Left renal pelvis (tissue), 4 donors: ENCODE measurements around the gene RRBP1. TPM values are rescaled to one million over a fixed set of nuclear protein-coding genes. Genes with fewer than 3 reads are reported as not detected.

ENCODE experiments used
- DNase-seq, 4 donors: peaks; one replicate each; pipeline ENCODE4 v3.0.0-alpha.2; 2013; ENCODE audit warnings: low read depth in 4 of 4, low spot score in 3 of 4
- polyA plus RNA-seq, 4 donors: library from polyadenylated mRNA; unstranded; fragments of 120-200 nt; gene quantifications; one replicate each; pipeline ENCODE4 v1.2.1, GENCODE V29; 2013; ENCODE audit not compliant: insufficient read length in 4 of 4

RRBP1 gene
- polyA plus RNA-seq, 4 donors = 116 to 208 (median 134) TPM

GRCh38 chr20:17614812-17615644, 67.0 kb downstream of the RRBP1 start:
- DNase-seq = no peak

DNA sequence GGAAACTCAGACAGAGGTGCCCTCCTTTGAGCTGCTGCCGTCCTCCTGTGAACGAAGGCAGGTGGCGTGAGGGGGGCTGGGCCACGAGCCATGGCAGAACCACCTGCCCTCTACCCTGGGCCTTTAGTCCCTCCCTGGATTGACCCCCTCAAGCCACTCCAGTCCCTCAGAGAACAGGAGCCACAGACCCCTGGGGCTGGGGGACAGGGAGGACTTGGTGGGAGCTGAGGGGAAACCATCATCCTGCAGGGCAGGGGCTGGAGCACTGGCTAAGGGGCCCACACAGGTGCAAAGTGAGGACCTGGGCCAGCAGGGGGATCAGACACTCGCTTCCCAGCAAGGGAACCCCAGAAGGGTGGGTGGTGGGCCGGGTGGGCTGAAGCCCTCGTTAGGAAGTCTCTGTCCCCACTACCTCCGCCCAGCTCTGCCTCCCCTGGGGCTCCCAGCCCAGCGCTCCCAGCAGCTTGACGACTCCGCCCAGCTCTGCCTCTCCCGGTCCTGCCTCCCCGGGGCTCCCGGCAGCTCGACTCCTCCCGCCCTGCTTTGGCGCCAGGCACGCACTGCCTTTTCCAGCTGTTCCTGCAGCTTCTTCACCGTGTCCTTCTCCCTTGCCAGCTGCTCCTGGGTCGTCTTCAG, 67.7 kb downstream of the RRBP1 start:
- no peak for DNase-seq

DNA sequence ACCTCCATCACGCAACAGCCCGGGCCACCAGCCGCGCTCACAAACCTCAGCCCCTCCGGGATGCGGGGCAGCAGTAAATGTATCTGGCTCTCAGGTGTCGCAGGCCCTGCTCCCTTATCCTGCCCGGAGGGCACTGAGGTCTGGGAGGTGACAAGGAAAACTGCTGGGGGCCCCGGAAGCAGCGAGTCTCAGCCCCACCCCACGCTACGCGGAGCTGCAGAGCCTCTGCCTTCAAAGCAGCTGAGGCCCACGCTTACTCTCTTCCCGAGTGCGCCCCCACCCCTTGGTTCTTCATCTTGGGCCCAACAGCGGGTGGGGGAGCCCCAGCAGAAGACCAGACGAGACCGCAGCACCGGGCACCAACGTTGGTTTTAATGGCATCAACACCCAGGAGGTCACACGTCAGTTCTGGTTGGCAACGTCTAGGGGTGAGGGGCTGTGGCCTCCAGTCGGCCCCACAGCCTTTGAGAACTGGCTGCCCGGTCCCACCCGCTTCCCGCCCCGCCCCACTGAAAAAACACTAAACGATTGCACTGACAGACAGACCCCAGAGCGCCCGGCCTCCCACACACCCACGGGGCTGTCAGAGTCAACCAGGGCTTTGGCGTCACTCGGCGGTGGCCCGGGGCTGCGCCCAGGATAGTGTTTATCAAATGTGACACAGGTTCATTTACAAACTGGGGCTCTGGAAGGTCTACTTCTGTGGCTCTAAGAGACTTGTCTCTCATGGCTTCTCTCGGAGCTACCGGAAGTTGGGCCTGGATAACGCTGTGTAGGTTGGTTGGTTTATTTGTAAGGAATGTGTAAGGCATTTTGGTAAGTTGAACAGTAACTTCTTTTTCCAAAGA, 68.5 kb downstream of the RRBP1 start:
- DNase-seq = no peak

DNA sequence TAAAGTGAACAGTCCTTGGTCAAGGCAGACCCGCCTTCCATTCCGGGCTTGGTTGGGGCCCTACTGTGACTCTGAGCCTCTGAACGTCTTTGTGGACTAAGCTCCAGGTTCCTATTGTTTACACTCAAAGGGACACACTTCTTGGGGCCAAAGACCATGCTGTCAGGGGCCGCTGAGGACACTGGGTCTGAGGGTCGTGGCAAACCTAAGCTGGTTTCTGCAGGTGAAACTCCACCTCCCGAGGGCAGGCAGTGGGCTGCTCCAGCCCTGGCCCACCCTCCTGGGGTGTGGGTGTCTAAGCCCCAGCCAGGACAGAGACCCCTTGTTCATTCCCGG, 69.1 kb downstream of the RRBP1 start:
- DNase-seq = no peak

GRCh38 chr20:17612287-17612991, 69.6 kb downstream of the RRBP1 start:
- no peak for DNase-seq

DNA sequence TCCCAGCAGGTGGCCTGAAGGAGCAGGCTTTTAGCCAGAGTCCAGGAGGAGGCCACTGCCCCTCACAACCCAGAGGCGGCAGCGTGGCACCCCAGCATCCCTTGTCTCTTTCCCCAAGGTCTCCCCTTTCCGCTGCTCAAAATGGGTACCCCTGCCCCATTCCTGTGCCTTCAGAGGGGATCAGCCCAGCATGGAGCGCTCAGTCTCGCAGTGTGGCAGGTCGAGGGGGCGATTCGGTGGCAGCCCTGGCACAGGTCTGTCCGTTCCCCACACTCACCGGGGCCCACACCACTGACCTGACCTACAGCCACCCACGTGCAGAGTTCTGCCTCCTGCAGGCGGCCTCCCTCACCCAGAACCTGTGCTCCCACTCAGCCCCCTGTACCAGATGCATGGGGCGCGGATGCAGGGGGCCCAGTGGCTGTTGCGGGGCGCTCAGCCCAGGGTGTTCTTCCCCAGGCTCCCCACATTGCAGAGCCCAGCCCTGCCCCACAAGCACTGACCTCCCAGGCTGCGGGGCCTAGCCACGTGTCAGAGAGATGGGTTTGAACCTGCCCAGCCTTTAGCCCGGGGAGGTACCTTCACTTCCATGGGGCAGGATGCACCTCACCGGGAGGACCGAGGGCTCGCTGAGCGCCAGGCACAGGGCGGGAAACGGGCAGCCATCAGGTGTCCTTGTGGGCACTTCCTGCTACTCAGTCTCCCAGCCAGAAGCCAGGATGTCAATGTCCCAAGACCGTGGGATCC, 70.3 kb downstream of the RRBP1 start:
- DNase-seq = no peak

GRCh38 chr20:17611290-17611539, 70.8 kb downstream of the RRBP1 start:
- no peak for DNase-seq

DNA sequence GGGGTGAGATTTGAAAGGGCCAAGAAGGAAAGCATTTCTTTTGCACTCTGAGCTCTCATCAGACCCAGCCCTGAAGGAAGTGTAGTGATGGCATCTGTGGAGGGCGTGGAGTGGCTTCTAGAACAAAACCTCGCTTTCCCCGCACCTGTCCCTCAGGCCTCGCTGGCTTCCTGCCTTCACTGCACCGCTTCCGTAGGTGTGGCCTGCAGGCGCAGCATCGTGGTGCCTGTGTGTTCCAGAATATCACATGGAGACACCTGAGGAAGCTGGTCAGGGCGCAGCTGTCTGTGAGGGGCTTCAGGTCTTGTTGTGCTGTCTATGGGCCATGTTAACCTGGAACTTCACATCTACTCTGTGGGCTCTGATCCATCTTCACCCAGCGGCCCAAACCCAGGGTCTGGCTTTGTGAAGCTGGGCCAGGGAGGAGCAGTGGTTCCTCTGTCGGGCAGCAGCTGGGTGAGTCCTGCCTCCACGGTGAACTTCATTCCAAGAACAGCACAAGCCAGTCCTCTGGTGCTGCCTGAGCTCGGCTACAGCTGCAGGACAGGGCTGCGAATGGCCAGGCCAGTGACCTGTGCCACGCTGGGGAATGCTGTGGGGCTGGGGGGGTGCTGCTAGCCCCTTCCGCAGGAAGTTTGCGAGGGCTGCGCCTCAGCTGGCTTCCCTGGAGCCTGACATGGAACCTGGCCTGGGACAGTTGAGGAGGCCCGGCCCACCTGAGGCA, 71.3 kb downstream of the RRBP1 start:
- DNase-seq = no peak

- DNase-seq = no peak
Measured at GRCh38 chr20:17609811-17610377, 72.1 kb downstream of the RRBP1 start.

DNA sequence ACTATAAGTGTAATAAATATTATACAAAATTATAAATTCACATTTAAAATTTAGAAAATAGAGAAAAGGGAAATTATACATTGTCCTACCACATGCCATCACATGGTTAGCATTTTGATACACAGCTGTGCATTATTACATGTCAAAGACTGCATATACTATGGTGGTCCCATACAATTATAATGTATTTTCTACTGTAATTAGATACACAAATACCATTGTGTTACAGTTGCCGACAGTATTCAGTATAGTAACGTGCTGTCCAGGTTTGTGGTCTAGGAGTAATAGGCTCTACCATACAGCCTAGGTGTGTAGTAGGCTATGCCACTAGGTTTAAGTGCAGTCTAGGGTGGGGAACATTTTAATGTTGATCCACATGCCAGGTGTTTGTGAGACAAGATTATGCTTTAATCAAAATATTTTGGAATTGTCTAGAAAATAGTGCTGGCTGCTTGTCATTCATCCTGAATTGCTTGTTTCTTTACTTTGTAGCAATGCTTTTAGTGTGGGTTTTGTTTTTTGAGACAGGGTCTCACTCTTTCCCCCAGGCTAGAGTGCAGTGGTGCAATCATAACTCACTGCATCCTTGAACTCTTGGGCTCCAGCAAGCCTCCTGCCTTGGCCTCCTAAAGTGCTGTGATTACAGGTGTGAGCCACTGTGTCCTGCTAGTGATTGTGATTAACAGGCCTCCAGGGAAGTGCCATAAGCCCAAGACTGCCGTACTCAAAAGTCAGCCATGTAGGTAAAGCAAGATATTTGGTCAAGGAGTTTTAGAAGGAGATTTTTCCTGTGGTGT, 73.1 kb downstream of the RRBP1 start:
- DNase-seq = no peak

- DNase-seq = no peak
Measured at GRCh38 chr20:17606001-17606400, 76.0 kb downstream of the RRBP1 start.

DNA sequence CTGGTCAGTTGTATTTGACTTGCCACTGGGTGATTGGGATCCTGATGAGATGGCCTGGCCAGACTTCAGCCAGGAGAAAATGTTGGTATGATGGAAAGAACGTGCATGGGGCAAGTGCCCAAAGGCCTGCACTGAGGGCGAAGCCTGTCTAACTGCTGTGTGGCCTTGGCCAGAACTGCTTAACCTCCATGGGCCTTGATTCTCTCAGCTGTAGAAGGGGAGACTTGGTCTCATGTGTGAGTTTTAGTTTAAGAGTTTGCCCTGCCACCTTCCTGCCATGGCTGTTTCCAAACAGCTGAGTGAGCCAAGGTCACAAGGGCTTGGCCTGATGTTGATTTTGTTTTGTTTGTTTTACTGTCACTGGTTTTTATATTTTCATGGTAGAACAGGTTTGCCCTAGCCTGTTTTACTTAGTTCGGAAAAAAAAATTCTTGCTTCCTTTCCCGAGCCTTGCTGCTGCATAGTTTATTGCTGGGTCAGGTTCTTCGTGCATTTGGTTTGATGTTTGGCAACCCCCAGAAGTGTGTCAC, 76.8 kb downstream of the RRBP1 start:
- no peak for DNase-seq

DNA sequence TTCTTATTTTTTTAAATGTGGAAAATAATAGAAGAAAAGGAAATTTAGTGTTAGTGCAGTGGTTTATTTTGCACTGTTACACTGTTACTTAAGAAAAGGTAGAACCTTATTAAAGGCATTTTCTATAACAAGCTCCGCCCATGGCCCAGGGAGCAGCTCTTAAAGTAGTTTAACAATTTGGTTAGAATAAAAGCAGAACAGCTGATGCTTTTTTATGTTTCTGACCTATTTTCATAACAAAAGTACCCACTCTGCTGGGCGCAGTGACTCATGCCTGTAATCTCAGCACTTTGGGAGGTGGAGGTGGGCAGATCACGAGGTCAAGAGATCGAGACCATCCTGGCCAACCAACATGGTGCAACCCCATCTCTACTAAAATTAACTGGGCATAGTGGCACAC, 79.5 kb downstream of the RRBP1 start:
- no peak for DNase-seq

- DNase-seq = no peak
Measured at GRCh38 chr20:17601957-17602356, 80.1 kb downstream of the RRBP1 start.

- DNase-seq = no peak
Measured at GRCh38 chr20:17598013-17598550, 84.0 kb downstream of the RRBP1 start.

- DNase-seq = no peak
Measured at GRCh38 chr20:17595856-17596255, 86.2 kb downstream of the RRBP1 start.

GRCh38 chr20:17594443-17594842, 87.6 kb downstream of the RRBP1 start:
- DNase-seq = no peak

- no peak for DNase-seq
Measured at GRCh38 chr20:17593902-17594301, 88.1 kb downstream of the RRBP1 start.
